ENCODE measurements around the gene COX4I2.
"Not testable (repeated sequence)": the region's sequence is repeated elsewhere in the genome, so short reads cannot be mapped to it uniquely, and the experiment has no call there.

COX4I2 gene

GRCh38 chr20:31594558-31595379 is 42.9 kb upstream of the COX4I2 start:
- no peaks in the 10 kb centered on the region for H3K27me3 ChIP-seq (ENCODE audit: insufficient read depth, poor library complexity, severe bottlenecking)
- DNase-seq (ENCODE audit: low read depth in 1 of 2, low spot score in 1 of 2), result no peak
- TF ChIP-seq, protein P1, sequence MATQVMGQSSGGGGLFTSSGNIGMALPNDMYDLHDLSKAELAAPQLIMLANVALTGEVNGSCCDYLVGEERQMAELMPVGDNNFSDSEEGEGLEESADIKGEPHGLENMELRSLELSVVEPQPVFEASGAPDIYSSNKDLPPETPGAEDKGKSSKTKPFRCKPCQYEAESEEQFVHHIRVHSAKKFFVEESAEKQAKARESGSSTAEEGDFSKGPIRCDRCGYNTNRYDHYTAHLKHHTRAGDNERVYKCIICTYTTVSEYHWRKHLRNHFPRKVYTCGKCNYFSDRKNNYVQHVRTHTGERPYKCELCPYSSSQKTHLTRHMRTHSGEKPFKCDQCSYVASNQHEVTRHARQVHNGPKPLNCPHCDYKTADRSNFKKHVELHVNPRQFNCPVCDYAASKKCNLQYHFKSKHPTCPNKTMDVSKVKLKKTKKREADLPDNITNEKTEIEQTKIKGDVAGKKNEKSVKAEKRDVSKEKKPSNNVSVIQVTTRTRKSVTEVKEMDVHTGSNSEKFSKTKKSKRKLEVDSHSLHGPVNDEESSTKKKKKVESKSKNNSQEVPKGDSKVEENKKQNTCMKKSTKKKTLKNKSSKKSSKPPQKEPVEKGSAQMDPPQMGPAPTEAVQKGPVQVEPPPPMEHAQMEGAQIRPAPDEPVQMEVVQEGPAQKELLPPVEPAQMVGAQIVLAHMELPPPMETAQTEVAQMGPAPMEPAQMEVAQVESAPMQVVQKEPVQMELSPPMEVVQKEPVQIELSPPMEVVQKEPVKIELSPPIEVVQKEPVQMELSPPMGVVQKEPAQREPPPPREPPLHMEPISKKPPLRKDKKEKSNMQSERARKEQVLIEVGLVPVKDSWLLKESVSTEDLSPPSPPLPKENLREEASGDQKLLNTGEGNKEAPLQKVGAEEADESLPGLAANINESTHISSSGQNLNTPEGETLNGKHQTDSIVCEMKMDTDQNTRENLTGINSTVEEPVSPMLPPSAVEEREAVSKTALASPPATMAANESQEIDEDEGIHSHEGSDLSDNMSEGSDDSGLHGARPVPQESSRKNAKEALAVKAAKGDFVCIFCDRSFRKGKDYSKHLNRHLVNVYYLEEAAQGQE (IDR thresholded peaks at IDR 0.05; ENCODE audit: insufficient replicate concordance, low read depth), result no peak
- TF ChIP-seq GABPA (IDR thresholded peaks at IDR 0.05; ENCODE audit: low read depth) (no peak), POLR2AphosphoS5 (IDR thresholded peaks at IDR 0.05; ENCODE audit: low read depth) (no peak), CTCF (IDR thresholded peaks at IDR 0.05; ENCODE audit: insufficient read depth, low read length) (no peak), SPI1 (IDR thresholded peaks at IDR 0.05; ENCODE audit: borderline replicate concordance, low read depth) (no peak)
- no peak overlapping the region for H3K27ac ChIP-seq (replicated peaks)
- H3K4me3 ChIP-seq (replicated peaks; ENCODE audit: insufficient read depth, low read length), result no peak overlapping the region

GRCh38 chr20:31595380-31595653 is 42.4 kb upstream of the COX4I2 start:
- TF ChIP-seq POLR2AphosphoS5 (IDR thresholded peaks at IDR 0.05; ENCODE audit: low read depth) (no peak), CTCF (IDR thresholded peaks at IDR 0.05; ENCODE audit: insufficient read depth, low read length) (no peak), SPI1 (IDR thresholded peaks at IDR 0.05; ENCODE audit: borderline replicate concordance, low read depth) (no peak), GABPA (IDR thresholded peaks at IDR 0.05; ENCODE audit: low read depth) (no peak)
- TF ChIP-seq, protein P1 (IDR thresholded peaks at IDR 0.05; ENCODE audit: insufficient replicate concordance, low read depth), result no peak
- no peak overlapping the region for H3K27ac ChIP-seq (replicated peaks)
- H3K4me3 ChIP-seq (replicated peaks; ENCODE audit: insufficient read depth, low read length), result no peak overlapping the region
- no peaks in the 10 kb centered on the region for H3K27me3 ChIP-seq (ENCODE audit: insufficient read depth, poor library complexity, severe bottlenecking)
- no peak for DNase-seq (ENCODE audit: low read depth in 1 of 2, low spot score in 1 of 2)

GRCh38 chr20:31595654-31596411 is 41.9 kb upstream of the COX4I2 start:
- Histone ChIP-seq H3K27ac (replicated peaks) (no peak overlapping the region), H3K4me3 (replicated peaks; ENCODE audit: insufficient read depth, low read length) (no peak overlapping the region), H3K27me3 (ENCODE audit: insufficient read depth, poor library complexity, severe bottlenecking) (no peaks in the 10 kb centered on the region)
- TF ChIP-seq, protein P1 (IDR thresholded peaks at IDR 0.05; ENCODE audit: insufficient replicate concordance, low read depth), result no peak
- DNase-seq (ENCODE audit: low read depth in 1 of 2, low spot score in 1 of 2), result no peak

DNA sequence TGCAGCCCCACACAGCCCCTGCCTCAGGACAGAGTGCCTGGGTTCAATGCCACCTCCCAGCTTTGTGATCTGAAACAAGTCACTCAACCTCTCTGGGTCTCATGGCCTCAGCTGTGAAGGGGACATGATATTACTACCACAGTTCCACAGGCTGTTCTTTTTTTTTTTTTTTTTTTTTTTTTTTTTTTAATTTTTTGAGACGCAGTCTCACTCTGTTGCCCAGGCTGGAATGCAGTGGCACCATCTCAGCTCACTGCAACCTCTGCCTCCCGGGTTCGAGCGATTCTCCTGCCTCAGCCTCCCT is 41.3 kb upstream of the COX4I2 start:
- not testable (repeated sequence) for DNase-seq (ENCODE audit: low read depth in 1 of 2, low spot score in 1 of 2); H3K4me3 ChIP-seq (replicated peaks; ENCODE audit: insufficient read depth, low read length); H3K27me3 ChIP-seq (ENCODE audit: insufficient read depth, poor library complexity, severe bottlenecking); H3K27ac ChIP-seq (replicated peaks)

Data from HL-60 (cell line).